ENCODE measurements around the gene IFT74. TPM values are rescaled to one million over a fixed set of nuclear protein-coding genes. Genes with fewer than 3 reads are reported as not detected.

The IFT74 gene
- total and polyA plus RNA-seq, 2 of the 13 experiments (the other 11 are each of a cell fraction or from before 2014, with no cell fraction given): 4.2 to 12.3 TPM

- no peak overlapping the region for H3K4me2 ChIP-seq (ENCODE audit: low read depth, low read length)
- ChIA-PET POLR2A (no interaction called here), CTCF (ENCODE audit: low intra/inter-chr PET ratio, low total read pairs) (no interaction called here)
- H3K27ac ChIP-seq (ENCODE audit: extremely low read length, insufficient read depth, low read length): no peak overlapping the region
- no peaks in the 10 kb centered on the region for H3K79me2 ChIP-seq (ENCODE audit: insufficient read depth, low read length)
- no peak overlapping the region for H3K9ac ChIP-seq (ENCODE audit: insufficient read depth, low read depth, low read length)
- WGBS (ENCODE audit: low lambda C conversion rate): 86% methylated on average over 2 of the region's 2 CpGs
- BruUV-seq (replicated peaks): no TSS peak
- intact Hi-C loops (cut with micrococcal nuclease; ENCODE audit: unreplicated experiment): no loop called here
- no peaks in the 10 kb centered on the region for H3K4me1 ChIP-seq (ENCODE audit: insufficient read depth, low read length)
- no peaks in the 10 kb centered on the region for H4K20me1 ChIP-seq (ENCODE audit: insufficient read depth, low read length)
- peaks cover 0 to 2% of the 10 kb centered on the region in 2 experiments; a peak in 1 of 5 replicates for H3K36me3 ChIP-seq (replicated peaks in 1 of 2; ENCODE audit: control insufficient read depth in 1 of 2, insufficient read depth in 2 of 2, low read length in 2 of 2)
- DNase-seq (ENCODE audit: low spot score) (no peak), ATAC-seq (no peak), FAIRE-seq (no peak)
- no peak overlapping the region for H3K4me3 ChIP-seq (replicated peaks in 1 of 3; ENCODE audit: insufficient read depth in 1 of 3, low read depth in 2 of 3, low read length in 3 of 3)
- in situ Hi-C loops (cut with HindIII; ENCODE audit: extremely low pct_ligation_motif_present, low pct_unique_long_range_greater_than_20kb): no loop called here
- no peak for TF ChIP-seq ZBTB40 (IDR thresholded peaks at IDR 0.05)
- no peak for TF ChIP-seq ZBTB40 (CRISPR knock-in tag; IDR thresholded peaks at IDR 0.05)
- no peak for TF ChIP-seq ELK4 (CRISPR knock-in tag; IDR thresholded peaks at IDR 0.05; ENCODE audit: borderline replicate concordance)
- no peak for TF ChIP-seq FOXJ3 (CRISPR knock-in tag; IDR thresholded peaks at IDR 0.05; ENCODE audit: borderline replicate concordance)
- TF ChIP-seq KMT2A (CRISPR knock-in tag; IDR thresholded peaks at IDR 0.05): no peak
- no peak for TF ChIP-seq NFIB (CRISPR knock-in tag; IDR thresholded peaks at IDR 0.05; ENCODE audit: borderline replicate concordance)
- no peak for TF ChIP-seq SP1 (IDR thresholded peaks at IDR 0.05)
- TF ChIP-seq SP1 (CRISPR knock-in tag; IDR thresholded peaks at IDR 0.05): no peak
- no peak for TF ChIP-seq FOSL1 (CRISPR knock-in tag; IDR thresholded peaks at IDR 0.05; ENCODE audit: borderline replicate concordance)
- no peak for TF ChIP-seq ZNF703 (CRISPR knock-in tag; IDR thresholded peaks at IDR 0.05; ENCODE audit: borderline replicate concordance)
- TF ChIP-seq TFDP2 (CRISPR knock-in tag; IDR thresholded peaks at IDR 0.05): no peak
- no peak overlapping the region for H2AFZ ChIP-seq (ENCODE audit: low read length)
- H3K27me3 ChIP-seq (ENCODE audit: control insufficient read depth in 1 of 2, insufficient read depth in 2 of 2, low read length in 2 of 2): no peaks in the 10 kb centered on the region
- no peaks in the 10 kb centered on the region for H3K9me3 ChIP-seq (ENCODE audit: low read length)
These were observed 87.0 kb downstream of the IFT74 start for GRCh38 chr9:27043176-27043575.

Measured in HepG2 (cell line).